ENCODE results near the gene PLCH1. TPM values are rescaled to one million over a fixed set of nuclear protein-coding genes. Genes with fewer than 3 reads are reported as not detected.

The PLCH1 gene
- total RNA-seq, 1 donor from 2014 or later = 5.1 TPM

DNA sequence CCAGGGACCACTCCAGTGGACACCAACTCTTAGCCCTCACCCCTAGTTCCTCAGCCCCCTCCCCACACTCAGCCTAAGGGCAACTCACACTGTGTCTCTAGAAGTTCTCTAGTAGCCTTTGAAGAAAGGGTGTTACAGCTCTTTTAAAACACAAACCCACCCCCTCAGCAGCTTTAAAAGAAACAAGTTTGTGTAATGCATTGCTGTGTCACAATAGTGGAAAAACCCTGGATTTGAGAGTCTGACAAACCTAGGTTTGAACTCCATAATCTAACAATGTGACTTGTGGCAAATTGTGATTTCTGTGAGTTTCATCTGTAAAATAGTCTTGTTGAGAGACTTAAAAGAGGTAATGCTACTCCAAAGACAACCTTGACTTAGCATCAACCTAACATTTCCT, 54.0 kb downstream of the PLCH1 start:
- DNase-seq (ENCODE audit: low spot score) = no peak

DNA sequence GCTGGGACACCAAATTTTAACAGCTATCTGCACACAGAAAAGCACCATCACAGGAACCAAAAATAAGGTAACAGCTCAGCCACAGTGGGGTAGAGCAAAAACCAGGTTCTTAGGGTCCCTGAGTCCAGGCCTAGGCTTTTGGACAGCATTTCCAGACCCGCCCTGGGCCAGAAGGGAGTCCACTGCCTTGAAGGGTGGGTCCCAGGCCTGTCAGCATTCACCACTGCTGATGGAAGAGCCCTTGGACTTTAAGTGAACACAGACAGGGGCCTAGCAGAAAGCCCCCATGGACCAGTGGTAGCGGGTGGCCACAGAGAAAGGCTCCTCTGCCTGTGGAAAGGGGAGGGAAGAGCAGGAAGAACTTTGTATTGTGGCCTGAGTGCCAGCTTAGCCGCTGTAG, 56.4 kb downstream of the PLCH1 start:
- no peak for DNase-seq (ENCODE audit: low spot score)

DNA sequence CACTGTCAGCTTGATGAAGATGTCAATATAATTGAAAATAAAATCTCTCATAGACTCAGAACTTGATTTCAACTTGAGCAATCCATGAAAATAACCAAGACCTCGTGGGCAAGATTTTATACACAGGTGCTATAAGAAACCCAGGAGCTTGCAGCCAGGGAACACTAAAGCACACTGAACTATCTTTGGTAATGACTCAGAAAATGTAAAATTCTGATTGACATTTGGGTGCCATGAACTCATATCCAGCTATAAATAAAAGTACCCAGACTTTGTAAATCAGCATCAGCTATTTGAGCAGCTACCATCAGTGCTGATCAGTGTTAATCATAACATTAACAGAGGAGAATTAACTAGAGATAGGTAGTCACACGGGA, 61.5 kb downstream of the PLCH1 start:
- DNase-seq (ENCODE audit: low spot score) = no peak

DNA sequence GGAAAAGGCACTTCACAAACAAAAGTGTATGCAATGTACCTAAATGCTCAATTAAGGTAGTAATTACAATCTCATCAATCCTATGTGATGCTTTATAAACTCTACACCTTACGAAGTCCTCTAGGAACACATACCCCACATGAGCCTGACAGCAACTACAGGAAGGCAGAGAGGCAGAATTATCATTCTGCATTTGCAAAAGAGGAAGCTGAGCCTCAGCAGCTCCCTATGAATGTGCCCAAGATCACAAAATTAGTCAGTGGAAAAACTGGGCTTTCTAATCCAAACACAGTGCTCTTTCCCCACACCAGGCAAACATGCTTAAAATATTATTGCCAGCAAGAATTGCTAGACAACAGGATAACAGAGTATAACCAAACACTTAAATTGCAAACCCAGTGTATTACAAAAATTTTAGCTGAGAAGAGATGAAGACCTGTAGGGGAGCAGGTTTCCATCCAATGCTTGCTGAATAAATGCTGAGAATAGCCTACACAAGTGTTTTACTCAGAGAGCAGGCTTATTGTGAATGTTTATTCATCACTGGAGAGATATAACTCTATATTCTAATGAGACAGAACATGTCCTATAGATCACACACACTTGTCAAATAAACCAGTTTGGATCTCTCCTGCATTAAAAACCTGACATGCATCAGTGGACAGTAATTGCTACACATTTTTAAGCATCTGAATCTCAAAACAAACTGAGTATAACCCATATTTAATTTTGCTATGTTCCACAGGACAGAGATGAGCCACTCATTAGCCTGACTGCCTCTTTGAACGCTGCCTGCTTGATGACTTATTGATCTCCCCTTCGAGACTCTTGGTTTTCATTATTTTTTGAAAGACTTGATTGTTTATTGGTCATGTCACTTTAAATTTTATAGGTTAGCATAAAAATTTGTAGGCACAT, 62.2 kb downstream of the PLCH1 start:
- DNase-seq (ENCODE audit: low spot score) = no peak

DNA sequence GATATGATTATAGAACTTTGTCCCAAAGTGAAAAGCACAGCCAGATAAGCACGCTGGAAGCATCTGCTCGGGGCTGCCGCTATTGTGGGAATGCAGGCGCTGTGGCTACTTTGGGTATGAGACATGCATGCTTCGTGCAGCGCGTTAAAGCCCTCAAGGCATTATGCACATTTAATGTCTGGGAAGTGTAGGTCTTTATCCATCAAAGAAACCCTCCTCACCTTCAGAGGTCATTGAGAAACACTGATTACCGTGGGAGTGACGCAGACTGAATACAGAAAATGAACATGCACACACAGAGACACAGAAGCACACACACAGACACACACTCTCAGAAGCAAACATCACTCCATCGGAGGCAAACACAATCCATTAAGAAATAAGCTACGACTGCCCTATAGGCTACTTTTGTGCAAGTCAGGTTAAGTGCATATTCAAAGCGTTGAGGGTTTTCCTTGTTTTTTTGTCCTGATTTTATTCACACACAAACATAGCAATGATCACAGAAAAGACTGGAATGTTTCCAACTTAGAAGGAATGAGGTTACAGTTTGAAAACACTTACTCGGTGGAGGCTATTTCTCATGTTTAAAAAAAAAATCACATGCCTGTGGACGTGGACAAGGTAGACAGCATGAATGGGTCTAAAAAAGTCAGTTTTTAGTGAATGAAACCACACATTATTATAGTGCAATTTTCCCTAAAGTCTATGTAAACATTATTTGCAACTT, 68.5 kb downstream of the PLCH1 start:
- peak; percentile 87 for DNase-seq (ENCODE audit: low spot score)

DNA sequence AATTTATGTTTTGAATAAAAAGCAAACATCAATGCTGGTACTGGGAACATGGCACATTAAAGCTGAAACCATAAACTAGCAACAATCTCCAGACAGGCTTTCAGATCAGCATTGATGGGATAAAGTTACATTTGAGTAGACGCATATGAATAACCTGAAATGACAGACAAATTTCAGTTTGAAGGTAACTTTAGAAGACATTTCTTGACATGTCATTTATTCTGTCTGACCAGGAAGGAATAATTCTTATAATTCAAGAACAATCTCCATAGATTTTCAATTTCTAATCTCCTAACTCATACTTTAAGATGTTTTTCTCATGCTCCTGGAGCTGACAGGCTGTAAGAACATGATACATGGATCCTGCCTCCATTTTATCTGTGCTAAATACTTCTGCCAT, 69.8 kb downstream of the PLCH1 start:
- DNase-seq (ENCODE audit: low spot score) = no peak

DNA sequence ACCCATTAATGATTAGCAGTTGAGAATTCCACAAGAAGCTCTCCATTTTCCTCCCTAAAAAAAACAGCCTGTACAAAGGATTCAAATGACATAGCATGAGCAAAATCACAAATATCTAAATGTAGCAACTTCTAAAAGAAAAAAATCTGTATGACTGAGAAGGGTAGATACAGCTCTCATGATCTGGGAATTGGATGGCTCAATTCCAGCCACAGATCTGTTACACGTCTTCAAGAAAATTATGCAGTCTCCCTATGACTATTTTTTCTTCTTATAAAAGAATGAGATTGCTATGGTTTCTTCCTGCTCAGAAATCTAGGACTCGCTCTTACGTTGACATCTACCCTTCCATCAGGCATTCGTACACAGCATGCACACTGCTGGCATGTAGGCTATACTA, 71.5 kb downstream of the PLCH1 start:
- peak; percentile 44 for DNase-seq (ENCODE audit: low spot score)

DNA sequence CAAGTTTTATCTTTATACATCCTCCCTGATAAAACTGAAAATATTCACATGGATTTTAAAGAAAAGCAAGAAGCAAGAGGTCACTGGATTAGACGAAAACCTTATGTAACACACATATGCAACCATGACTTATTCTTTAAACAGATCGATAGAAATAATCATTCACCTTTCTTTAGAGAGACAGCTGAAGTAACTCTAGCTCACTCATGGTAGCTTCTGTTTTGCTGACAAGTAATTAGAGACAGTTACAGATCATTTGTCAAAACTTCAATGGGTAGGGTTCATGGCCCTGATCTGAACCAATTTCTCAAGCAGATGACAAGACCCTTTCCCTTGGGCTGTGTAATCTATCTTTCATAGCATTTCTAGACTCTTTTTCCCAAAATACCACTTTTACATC, 74.5 kb downstream of the PLCH1 start:
- DNase-seq (ENCODE audit: low spot score) = no peak

DNA sequence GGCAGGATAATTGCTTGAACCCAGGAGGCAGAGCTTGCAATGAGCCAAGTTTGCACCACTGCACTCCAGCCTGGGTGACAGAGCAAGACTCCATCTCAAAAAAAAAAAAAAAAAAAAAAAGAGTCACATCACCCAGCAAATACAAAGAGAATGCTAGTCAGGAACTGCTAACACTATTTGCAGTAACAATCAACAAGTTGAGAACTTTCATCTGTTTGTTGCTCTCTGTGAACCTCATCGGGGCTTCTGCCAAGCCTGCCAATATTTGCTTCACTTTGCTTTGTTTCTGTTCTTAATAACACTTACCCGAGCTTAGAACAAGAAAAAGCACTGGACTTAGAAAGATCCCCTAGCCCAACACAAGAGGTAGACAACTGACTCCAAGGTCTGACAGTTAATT, 76.9 kb downstream of the PLCH1 start:
- DNase-seq (ENCODE audit: low spot score) = no peak

DNA sequence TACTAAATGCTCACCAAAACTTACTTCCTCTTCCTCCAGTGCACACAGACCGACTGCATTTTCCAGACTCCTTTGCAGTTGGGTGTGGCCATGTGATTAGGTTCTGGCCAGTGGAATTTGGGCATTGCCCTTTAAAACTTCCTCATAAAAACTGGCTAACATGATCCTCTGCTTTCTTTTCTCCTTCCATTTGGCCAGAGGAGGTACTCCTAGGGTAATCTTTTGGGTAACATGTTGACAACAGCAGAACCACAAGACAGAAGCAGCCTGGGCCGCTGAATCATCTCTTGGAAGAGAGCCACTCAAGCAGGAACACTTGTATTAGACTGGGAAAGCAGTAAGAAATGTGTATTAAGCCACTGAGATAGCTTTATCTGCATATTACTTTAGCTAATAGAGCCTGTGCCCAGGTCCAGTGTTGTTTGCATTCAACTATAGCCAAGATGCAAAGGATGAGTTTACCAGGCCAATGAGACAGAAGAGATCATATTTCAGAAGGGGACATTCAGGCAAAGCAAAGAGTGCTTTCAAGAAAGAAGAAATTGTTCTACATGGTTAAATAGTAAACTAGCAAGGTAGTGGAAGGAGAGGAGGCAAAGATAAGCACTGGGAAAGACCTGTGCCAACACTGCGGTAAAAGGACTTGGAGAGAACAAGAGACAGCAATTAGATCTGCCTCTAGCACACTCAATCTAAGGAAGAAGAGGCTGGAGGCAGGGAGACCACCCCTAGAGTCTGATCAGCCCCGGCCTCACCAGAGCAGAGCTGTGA, 79.8 kb downstream of the PLCH1 start:
- peak; percentile 97 for DNase-seq (ENCODE audit: low spot score)

DNA sequence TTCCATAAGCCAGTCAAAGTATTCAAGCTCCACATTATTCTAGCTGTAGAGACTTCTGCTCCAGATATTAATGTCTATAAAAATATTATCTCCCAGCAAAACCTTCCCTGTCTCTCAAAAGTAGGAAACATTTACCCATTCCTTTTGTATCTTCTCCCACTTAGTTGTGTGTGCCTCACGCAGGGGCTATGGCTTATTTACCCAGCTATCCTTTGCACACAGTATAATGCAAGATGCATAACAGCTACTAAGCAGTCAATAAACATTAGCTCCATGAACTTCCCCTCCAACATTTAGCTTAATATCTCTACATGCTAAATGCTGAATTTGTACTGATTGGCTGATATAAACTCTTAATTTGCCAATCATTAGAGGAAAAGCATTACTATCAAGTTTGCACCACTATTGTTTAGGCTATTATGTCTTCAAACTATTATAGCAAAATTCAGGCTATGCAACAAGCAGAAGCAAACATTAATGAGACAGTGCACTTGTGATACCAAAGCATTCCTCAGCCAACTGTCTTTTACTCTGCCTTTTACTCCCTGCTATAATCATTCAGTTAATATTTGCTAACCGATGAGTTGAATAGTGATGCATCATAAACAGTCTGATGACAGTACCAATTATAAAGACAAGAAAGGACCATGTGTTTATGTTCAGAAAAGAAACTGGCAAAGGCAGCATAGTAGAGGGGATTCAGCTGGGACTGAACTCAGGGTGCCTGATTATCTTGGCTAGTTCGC, 81.2 kb downstream of the PLCH1 start:
- no peak for DNase-seq (ENCODE audit: low spot score)

DNA sequence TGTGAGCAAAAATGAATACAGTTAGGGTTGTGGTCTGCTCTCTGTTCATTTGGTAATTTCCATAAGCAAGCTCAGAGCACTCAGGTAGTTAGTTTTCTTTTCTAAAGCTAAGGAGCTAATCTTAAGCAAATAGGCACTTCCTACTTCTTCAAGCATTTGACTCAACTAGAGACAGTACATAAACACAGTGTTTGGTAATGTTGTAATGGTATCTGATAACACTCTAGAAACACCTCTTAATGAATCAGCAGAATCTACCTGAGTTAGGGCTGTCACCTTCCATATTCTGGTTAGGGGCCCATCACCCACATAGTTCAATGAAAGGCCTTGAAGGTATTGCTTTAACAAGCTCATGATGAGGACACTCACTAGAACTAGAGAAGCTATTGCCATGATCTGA, 83.1 kb downstream of the PLCH1 start:
- DNase-seq (ENCODE audit: low spot score) = no peak

DNA sequence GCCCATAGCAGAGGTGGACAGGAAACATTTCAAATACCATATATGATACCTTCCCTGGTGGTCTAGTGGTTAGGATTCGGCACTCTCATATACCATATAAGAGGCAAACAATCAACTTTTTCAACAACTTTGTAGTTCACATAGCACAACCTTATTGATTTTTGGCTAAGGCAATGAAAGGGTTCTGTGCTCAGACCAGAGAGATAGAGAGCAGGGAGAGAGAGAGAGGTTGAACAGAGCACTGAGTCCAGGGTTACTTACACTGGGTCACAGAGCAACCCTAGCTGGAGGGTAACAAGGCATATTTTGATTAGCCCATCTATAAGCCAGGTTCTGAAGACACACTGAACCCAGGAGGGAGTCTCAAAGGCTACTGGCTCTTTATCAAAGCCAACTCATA, 83.8 kb downstream of the PLCH1 start:
- no peak for DNase-seq (ENCODE audit: low spot score)

DNA sequence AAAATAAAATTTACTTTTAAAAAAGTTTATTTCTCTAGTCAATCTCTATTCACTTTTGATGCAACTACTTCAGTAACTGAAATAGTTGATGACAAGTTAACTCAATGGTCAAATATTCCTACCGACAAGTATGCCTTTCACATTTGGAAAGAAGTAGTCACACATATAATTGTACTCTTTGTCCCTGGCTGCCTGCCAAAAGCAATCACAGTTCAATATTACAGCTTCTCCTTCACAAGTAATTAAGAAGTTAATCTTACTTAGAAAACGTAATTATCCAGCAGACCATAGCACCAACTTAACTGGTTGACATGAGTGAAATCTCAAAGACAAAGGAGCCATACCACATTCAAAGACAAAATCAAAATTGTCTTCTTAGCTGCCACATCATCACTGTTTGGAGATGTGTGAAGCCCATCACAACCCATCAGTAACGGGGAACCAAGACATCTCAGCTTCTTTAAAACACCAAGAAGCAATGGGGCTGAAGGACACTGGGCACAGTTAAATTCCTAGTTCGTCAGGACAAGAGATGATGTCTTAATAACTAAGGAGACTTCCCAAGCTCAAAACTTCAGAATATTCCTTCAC, 86.1 kb downstream of the PLCH1 start:
- no peak for DNase-seq (ENCODE audit: low spot score)

DNA sequence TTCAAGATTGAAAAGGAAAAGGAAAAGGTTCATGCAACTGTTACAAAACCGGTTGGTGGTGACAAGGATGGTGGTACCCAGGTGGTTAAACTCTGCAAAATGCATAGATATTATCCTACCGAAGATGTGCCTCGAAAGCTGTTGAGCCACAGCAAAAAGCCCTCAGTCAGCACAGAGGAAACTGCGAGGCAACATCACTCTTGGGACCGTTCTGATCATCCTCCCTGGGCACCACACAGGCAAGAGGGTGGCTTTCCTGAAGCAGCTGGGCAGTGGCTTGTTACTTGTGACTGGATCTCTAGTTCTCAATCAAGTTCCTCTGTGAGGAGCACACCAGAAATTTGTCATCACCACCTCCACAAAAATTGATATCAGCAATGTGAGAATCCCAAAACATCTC, 86.9 kb downstream of the PLCH1 start:
- DNase-seq (ENCODE audit: low spot score) = no peak

DNA sequence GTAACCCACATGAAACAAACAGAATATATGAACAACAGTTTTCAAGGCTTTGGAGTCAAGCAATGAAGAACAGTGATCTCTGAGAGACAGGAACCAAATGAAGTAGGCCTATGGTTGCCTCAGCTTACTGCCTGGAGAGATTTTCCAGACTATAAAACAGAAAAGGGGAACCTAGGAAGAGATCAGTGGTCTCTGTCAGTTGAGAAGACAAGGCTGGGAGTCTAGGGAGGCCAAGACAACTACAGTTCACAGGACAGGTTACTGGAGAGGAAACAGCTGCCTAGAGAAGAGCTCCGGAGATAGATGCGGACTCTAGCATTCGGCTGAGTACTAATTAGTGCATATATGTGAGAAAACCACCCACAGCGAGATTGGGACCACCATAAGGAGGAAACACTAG, 87.7 kb downstream of the PLCH1 start:
- no peak for DNase-seq (ENCODE audit: low spot score)

DNA sequence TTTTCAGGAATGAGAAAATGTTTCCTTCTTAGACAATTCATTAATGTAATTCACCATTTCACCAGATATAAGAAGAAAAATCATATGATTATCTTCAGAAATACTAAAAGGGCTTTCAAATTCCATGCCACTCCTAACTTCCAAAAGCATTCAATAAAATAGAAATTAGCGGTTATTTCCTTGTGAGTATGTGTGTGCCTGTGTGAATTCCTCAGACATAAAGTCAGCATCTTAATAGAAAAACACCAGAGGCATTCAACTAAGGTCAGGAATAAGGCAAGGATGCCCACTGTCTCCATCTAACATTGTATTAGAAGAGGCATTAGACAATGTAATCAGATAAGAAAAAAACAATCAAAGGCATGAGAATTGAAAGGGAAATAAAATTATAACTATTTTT, 88.4 kb downstream of the PLCH1 start:
- DNase-seq (ENCODE audit: low spot score) = no peak

DNA sequence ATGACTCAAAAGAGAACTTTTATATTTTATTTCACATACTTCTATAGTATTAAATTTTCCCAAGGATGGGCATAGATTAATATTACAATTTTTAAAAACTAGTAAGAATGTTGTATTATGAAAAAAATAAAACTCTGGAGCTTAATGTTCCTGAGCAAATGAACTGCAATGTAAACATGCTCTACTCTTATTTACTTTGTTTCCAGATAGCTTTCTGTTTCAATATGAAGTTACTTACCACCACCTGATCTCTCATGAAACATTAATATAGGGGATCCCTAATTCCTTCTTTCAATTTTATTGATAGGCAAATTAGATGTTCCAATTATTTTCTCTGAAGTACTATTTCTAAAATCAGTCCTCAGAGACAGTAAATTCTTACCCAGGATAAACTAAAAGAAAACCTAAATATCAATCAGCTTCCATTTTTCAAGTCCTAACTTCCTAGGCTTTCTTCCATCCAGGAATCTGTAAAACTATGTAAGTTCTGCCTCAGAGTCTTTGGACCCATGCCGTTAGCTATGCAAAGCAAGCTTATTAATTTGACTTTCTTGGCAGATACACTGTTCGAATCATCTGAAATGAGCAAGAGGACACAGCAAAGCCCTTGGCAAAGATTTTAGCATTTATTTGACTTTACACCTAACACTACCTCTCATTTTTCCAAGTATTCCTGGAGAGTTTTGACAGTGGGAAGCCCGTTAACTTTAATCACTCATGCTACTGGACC, 93.2 kb downstream of the PLCH1 start:
- DNase-seq (ENCODE audit: low spot score) = peak; percentile 52

DNA sequence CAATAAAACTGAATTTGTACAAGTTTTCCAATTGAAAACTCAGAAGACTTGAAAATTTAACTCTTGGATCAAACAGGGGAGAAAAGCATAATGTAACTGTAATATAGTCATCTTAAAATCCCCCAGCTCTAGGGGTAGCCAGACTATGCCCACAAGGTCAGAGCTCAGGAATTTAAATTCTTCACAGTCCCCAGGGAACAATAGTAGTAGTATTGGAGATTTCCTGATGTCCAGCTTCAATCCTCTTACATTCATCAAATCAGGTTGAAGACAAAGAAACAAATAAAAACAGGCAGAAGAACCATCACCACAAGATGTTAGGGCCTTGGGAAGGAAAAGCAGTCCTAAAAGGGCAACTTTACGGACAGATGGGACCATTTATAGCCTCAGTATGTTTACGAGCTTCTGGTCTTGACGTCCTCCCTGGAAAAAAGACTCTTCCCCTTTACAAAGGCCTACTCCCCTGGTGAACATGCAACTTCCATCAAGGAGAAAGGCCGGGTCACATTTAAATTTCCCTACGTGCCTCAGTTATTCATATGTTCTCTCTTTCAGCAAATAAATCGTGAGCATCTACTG, 96.8 kb downstream of the PLCH1 start:
- DNase-seq (ENCODE audit: low spot score) = no peak

DNA sequence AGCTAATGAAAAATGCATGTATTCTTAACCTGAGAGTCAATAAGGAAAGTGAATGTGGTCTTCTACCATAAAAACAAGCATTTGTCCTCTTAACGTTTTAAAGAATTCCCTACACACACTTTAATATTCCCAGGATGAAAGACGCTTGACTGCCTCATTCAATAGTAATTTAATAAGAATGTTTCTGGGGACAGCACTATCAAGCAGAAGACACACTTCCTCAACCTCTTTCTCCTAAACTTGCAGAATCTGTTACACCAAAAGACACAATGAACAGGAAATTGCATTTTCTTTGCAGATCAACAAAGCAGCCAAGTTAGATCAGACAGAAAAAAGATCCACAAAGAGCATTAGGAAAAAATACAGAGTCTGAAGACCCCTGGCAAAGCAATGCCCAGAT, 97.7 kb downstream of the PLCH1 start:
- no peak for DNase-seq (ENCODE audit: low spot score)
